HL-60 (cell line): ENCODE measurements around the gene ARHGEF7.
"Not testable (repeated sequence)": the region's sequence is repeated elsewhere in the genome, so short reads cannot be mapped to it uniquely, and the experiment has no call there.

ENCODE experiments used
- DNase-seq, 2 experiments: peaks; one replicate each; pipeline ENCODE4 v3.0.0-alpha.2; 2010 to 2020; ENCODE audit warnings: low read depth in 1 of 2, low spot score in 1 of 2
- H3K27ac ChIP-seq: fragments of 250-450 bp; sonication (Bioruptor Pico); replicated peaks from 2 replicates; pipeline ENCODE4 v1.5.1; 2020; ENCODE audit warnings: mild to moderate bottlenecking, moderate library complexity
- H3K27me3 ChIP-seq: fragments of 250-450 bp; sonication (Bioruptor Pico); 2 replicates; pipeline ENCODE4 v1.5.1; 2021; ENCODE audit warnings: mild to moderate bottlenecking, moderate library complexity; ENCODE audit not compliant: insufficient read depth, poor library complexity, severe bottlenecking
- H3K4me3 ChIP-seq: replicated peaks from 2 replicates; pipeline ENCODE4 v1.5.1; 2011; ENCODE audit warnings: mild to moderate bottlenecking, control low read depth, low read length; ENCODE audit not compliant: insufficient read depth
- GABPA ChIP-seq: IDR thresholded peaks from 2 replicates; pipeline ENCODE4 v1.6.1; 2012; ENCODE audit warnings: low read depth
- POLR2AphosphoS5 ChIP-seq: IDR thresholded peaks from 2 replicates; pipeline ENCODE4 v1.6.1; 2012; ENCODE audit warnings: low read depth
- SPI1 ChIP-seq: IDR thresholded peaks from 2 replicates; pipeline ENCODE4 v1.6.1; 2012; ENCODE audit warnings: low read depth, mild to moderate bottlenecking, borderline replicate concordance
- TF ChIP-seq, protein P1 (sequence below): IDR thresholded peaks from one replicate; pipeline ENCODE4 v1.5.1; 2011; ENCODE audit warnings: low read length, control low read depth, inconsistent platforms; ENCODE audit not compliant: insufficient read depth
- TF ChIP-seq, protein P2 (sequence below): IDR thresholded peaks from 2 replicates; pipeline ENCODE4 v1.6.1; 2012; ENCODE audit warnings: low read depth; ENCODE audit not compliant: insufficient replicate concordance

ARHGEF7 gene

DNA sequence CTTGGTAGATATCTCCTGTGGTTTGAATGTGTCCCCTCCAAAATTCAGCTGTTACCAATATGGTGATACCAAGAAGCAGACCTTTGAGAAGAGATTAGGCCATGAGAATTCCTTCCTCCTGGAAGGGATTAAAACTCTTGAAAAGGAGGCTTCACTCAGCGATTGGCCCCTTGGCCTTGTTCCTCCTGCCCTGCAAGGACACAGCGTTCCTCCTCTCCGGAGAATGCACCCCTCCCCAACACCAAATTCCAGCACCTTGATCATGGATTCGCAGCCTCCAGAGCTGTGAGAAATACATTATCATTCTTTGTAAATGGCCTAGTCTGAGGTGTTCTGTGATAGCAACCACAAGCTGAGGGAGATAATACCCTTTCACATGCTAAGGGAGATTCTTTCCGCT lies 34.5 kb upstream of the ARHGEF7 start:
- TF ChIP-seq, protein P1, sequence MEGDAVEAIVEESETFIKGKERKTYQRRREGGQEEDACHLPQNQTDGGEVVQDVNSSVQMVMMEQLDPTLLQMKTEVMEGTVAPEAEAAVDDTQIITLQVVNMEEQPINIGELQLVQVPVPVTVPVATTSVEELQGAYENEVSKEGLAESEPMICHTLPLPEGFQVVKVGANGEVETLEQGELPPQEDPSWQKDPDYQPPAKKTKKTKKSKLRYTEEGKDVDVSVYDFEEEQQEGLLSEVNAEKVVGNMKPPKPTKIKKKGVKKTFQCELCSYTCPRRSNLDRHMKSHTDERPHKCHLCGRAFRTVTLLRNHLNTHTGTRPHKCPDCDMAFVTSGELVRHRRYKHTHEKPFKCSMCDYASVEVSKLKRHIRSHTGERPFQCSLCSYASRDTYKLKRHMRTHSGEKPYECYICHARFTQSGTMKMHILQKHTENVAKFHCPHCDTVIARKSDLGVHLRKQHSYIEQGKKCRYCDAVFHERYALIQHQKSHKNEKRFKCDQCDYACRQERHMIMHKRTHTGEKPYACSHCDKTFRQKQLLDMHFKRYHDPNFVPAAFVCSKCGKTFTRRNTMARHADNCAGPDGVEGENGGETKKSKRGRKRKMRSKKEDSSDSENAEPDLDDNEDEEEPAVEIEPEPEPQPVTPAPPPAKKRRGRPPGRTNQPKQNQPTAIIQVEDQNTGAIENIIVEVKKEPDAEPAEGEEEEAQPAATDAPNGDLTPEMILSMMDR, result no peak
- TF ChIP-seq GABPA (no peak), POLR2AphosphoS5 (no peak), SPI1 (no peak)
- TF ChIP-seq, protein P2, sequence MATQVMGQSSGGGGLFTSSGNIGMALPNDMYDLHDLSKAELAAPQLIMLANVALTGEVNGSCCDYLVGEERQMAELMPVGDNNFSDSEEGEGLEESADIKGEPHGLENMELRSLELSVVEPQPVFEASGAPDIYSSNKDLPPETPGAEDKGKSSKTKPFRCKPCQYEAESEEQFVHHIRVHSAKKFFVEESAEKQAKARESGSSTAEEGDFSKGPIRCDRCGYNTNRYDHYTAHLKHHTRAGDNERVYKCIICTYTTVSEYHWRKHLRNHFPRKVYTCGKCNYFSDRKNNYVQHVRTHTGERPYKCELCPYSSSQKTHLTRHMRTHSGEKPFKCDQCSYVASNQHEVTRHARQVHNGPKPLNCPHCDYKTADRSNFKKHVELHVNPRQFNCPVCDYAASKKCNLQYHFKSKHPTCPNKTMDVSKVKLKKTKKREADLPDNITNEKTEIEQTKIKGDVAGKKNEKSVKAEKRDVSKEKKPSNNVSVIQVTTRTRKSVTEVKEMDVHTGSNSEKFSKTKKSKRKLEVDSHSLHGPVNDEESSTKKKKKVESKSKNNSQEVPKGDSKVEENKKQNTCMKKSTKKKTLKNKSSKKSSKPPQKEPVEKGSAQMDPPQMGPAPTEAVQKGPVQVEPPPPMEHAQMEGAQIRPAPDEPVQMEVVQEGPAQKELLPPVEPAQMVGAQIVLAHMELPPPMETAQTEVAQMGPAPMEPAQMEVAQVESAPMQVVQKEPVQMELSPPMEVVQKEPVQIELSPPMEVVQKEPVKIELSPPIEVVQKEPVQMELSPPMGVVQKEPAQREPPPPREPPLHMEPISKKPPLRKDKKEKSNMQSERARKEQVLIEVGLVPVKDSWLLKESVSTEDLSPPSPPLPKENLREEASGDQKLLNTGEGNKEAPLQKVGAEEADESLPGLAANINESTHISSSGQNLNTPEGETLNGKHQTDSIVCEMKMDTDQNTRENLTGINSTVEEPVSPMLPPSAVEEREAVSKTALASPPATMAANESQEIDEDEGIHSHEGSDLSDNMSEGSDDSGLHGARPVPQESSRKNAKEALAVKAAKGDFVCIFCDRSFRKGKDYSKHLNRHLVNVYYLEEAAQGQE, result no peak
- no peak for DNase-seq
- Histone ChIP-seq H3K27me3 (no peaks in the 10 kb centered on the region), H3K27ac (no peak overlapping the region), H3K4me3 (no peak overlapping the region)

DNA sequence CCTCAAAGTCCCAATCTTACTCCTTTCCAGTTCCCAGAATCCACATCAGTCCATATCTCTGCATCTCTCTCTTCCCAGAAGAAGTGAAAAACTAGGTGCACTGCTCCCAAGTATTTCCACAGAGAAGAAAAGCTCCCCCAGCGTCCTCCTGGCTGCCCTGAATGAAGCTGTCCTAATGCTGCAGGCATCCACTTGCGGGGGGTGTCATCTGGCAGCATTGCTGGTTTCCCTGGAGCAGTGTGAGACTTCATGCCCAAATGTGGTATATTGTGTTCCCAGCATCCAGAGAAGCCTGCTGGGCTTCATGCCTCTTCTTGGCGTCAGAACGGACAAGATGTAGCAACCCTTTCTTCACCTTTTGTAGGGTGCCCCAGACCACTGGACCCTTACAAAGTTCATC lies 32.9 kb upstream of the ARHGEF7 start:
- H3K4me3 ChIP-seq, result no peak overlapping the region

DNA sequence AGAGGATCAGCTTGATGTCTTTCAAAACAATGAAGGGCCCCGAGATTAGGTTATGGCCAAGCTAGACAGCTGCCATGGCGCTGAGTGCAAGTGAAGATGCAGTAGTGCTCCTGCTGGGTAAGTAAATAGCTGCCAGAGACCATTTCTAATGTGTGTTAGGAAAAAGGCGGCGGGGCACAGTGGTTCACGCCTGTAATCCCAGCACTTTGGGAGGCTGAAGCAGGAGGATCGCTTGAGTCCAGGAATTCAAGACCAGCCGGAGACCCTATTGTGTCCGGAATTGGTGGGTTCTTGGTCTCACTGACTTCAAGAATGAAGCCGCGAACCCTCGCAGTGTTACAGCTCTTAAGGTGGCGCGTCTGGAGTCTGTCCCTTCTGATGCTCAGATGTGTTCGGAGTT lies 32.3 kb upstream of the ARHGEF7 start:
- H3K4me3 ChIP-seq, H3K27ac ChIP-seq, DNase-seq, H3K27me3 ChIP-seq: not testable (repeated sequence)

More for the DNA sequence above, 32.9 kb upstream of the ARHGEF7 start:
- no peak for TF ChIP-seq SPI1
- TF ChIP-seq, protein P1, result no peak
- TF ChIP-seq GABPA, result no peak
- TF ChIP-seq, protein P2, result no peak
- TF ChIP-seq POLR2AphosphoS5, result no peak
- Histone ChIP-seq H3K27me3 (no peaks in the 10 kb centered on the region), H3K27ac (no peak overlapping the region)
- DNase-seq, result no peak

DNA sequence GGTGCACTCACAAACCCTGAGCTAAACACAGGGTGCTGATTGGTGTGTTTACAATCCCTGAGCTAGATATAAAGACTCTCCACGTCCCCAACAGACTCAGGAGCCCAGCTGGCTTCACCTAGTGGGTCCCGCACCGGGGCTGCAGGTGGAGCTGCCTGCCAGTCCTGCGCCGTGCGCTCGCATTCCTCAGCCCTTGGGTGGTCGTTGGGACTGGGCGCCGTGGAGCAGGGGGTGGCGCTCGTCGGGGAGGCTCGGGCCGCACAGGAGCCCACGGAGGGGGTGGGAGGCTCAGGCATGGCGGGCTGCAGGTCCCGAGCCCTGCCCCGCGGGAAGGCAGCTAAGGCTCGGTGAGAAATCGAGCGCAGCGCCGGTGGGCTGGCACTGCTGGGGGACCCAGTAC lies 31.4 kb upstream of the ARHGEF7 start:
- H3K27ac ChIP-seq, H3K27me3 ChIP-seq, DNase-seq, H3K4me3 ChIP-seq: not testable (repeated sequence)

DNA sequence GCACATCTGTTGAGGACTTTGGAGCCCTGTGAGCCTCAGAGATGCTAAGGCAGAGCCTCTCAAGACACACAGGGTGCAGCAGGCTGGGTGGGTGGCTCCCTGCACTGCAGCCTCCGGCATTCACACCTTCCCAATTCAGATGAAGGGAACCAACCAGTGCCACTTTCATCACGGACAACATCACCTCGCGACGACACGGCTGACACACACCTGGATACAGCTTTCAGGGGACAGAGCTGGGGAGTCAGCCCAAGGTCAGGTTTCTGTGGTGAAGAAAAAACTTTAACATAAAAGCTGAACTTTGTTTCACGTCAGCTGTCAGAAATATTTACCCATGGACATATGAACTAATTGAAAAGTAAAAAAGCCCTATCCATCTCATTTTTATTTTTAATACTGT lies 24.9 kb upstream of the ARHGEF7 start:
- DNase-seq, result no peak
- Histone ChIP-seq H3K27ac (no peak overlapping the region), H3K4me3 (no peak overlapping the region), H3K27me3 (no peaks in the 10 kb centered on the region)
- TF ChIP-seq GABPA (no peak), SPI1 (no peak), POLR2AphosphoS5 (no peak)
- TF ChIP-seq, protein P1, result no peak
- TF ChIP-seq, protein P2, result no peak
